ENCODE data around the gene RICTOR. TPM values are rescaled to one million over a fixed set of nuclear protein-coding genes. Genes with fewer than 3 reads are reported as not detected.

Gene RICTOR
- total and polyA plus RNA-seq, 4 experiments from 2014 or later: 6.7 to 94.9 (median 51.8) TPM

GRCh38 chr5:38911933-38912332 lies 162.3 kb downstream of the RICTOR start:
- CTCF ChIA-PET (ENCODE audit: partially characterized antibody): interaction anchor here (1.7 kb wide), 1 partner anchor 10 kb away, joined by 7 read pairs; no protein-coding TSS in a partner anchor

DNA sequence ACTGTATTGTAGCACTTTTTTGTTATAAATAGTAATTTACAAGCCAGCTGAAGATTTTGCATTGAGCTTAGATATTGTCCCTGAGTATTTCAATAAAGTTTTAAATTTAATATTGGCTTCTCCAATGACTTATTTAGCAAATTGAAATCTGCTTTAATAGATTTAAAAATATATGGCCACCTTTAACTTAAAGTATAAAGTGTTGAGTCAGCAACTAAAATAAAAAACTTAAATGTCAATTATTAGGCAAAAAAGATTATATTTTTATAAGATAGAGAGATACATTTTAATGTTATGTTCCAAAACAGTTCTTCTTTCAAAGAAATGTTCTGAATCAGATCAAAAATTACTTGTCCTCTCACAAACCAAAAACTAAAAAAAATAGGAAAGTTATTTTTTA lies 167.7 kb downstream of the RICTOR start:
- H3K27me3 ChIP-seq (ENCODE audit: insufficient read depth, low read length): peaks cover 5% of the 10 kb centered on the region
- no peaks in the 10 kb centered on the region for H3K9me3 ChIP-seq (ENCODE audit: control insufficient read depth in 1 of 2, low read length in 2 of 2)
- Mint-ChIP-seq H3K4me1 (no peaks in the 10 kb centered on the region), H3K9me3 (peaks cover 6 to 20% (median 14%) of the 10 kb centered on the region in 8 donors), H3K36me3 (no peaks in the 10 kb centered on the region), H3K27ac (no peak overlapping the region), H3K27me3 (peaks cover 18 to 36% of the 10 kb centered on the region in 2 donors), H3K4me3 (no peak overlapping the region)
- no peak overlapping the region for H3K4me3 ChIP-seq (ENCODE audit: low read length in 2 of 2)
- intact Hi-C loops (cut with micrococcal nuclease): no loop called here
- CTCF ChIA-PET (ENCODE audit: partially characterized antibody): no interaction called here
- no peaks in the 10 kb centered on the region for H3K4me1 ChIP-seq (ENCODE audit: insufficient read depth, low read length)
- no peak for DNase-seq
- POLR2A ChIA-PET (ENCODE audit: partially characterized antibody): no interaction called here
- no peak overlapping the region for H3K27ac ChIP-seq (ENCODE audit: low read depth, low read length)
- H3K36me3 ChIP-seq (ENCODE audit: insufficient read depth, low read length): no peaks in the 10 kb centered on the region

More at GRCh38 chr5:38911933-38912332, 162.3 kb downstream of the RICTOR start:
- DNase-seq: no peak
- H3K4me1 Mint-ChIP-seq: no peaks in the 10 kb centered on the region
- no peak overlapping the region for H3K4me3 ChIP-seq (ENCODE audit: low read length in 2 of 2)
- peaks cover 14 to 29% of the 10 kb centered on the region in 2 donors for H3K27me3 Mint-ChIP-seq
- H3K27ac Mint-ChIP-seq: no peak overlapping the region
- no peaks in the 10 kb centered on the region for H3K9me3 ChIP-seq (ENCODE audit: control insufficient read depth in 1 of 2, low read length in 2 of 2)
- H3K4me3 Mint-ChIP-seq: no peak overlapping the region
- H3K9me3 Mint-ChIP-seq: peaks cover 6 to 16% (median 8%) of the 10 kb centered on the region in 8 donors
- no peaks in the 10 kb centered on the region for H3K36me3 ChIP-seq (ENCODE audit: insufficient read depth, low read length)
- H3K27me3 ChIP-seq (ENCODE audit: insufficient read depth, low read length): peaks cover 5% of the 10 kb centered on the region
- POLR2A ChIA-PET (ENCODE audit: partially characterized antibody): no interaction called here
- no peaks in the 10 kb centered on the region for H3K36me3 Mint-ChIP-seq
- no peaks in the 10 kb centered on the region for H3K4me1 ChIP-seq (ENCODE audit: insufficient read depth, low read length)
- H3K27ac ChIP-seq (ENCODE audit: low read depth, low read length): no peak overlapping the region
- intact Hi-C loops (cut with micrococcal nuclease): no loop called here

GRCh38 chr5:38905516-38905915 lies 168.7 kb downstream of the RICTOR start:
- H3K27ac ChIP-seq (ENCODE audit: low read depth, low read length): no peak overlapping the region
- no peaks in the 10 kb centered on the region for H3K36me3 ChIP-seq (ENCODE audit: insufficient read depth, low read length)
- no peaks in the 10 kb centered on the region for H3K36me3 Mint-ChIP-seq
- ChIA-PET CTCF (ENCODE audit: partially characterized antibody) (no interaction called here), POLR2A (ENCODE audit: partially characterized antibody) (no interaction called here)
- H3K4me1 Mint-ChIP-seq: no peaks in the 10 kb centered on the region
- no peak overlapping the region for H3K4me3 Mint-ChIP-seq
- no peaks in the 10 kb centered on the region for H3K9me3 ChIP-seq (ENCODE audit: control insufficient read depth in 1 of 2, low read length in 2 of 2)
- no peaks in the 10 kb centered on the region for H3K4me1 ChIP-seq (ENCODE audit: insufficient read depth, low read length)
- intact Hi-C loops (cut with micrococcal nuclease): no loop called here
- peaks cover 17 to 34% of the 10 kb centered on the region in 2 donors for H3K27me3 Mint-ChIP-seq
- no peak overlapping the region for H3K27ac Mint-ChIP-seq
- no peak overlapping the region for H3K4me3 ChIP-seq (ENCODE audit: low read length in 2 of 2)
- peaks cover 6 to 20% (median 14%) of the 10 kb centered on the region in 8 donors for H3K9me3 Mint-ChIP-seq
- no peak for DNase-seq
- peaks cover 5% of the 10 kb centered on the region for H3K27me3 ChIP-seq (ENCODE audit: insufficient read depth, low read length)

DNA sequence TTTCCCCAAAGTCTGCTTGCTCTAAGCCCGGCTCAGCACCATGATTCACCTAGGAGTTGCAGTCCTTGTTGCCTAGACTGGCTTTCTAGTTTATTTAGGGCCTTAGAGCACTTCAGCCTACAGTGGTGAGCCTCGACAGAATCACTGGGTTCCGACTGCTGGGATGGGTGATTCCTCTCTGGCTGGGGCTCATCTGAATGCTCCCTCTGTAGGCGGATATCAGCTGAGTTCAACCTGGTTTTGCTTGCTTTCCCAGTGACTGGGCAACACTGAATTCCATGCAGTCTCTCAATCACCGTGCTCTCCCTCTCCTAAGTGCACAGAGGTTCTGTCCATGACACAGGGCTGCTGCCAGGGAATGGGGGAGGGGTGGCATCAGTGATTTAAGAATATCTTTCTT lies 174.3 kb downstream of the RICTOR start:
- Mint-ChIP-seq H3K27ac (no peak overlapping the region), H3K4me1 (no peaks in the 10 kb centered on the region), H3K9me3 (peaks cover 3 to 39% (median 19%) of the 10 kb centered on the region in 8 donors), H3K27me3 (peaks cover 9 to 16% of the 10 kb centered on the region in 2 donors), H3K36me3 (no peaks in the 10 kb centered on the region), H3K4me3 (no peak overlapping the region)
- DNase-seq: no peak
- no peaks in the 10 kb centered on the region for H3K36me3 ChIP-seq (ENCODE audit: insufficient read depth, low read length)
- no peaks in the 10 kb centered on the region for H3K4me1 ChIP-seq (ENCODE audit: insufficient read depth, low read length)
- H3K9me3 ChIP-seq (ENCODE audit: control insufficient read depth in 1 of 2, low read length in 2 of 2): no peaks in the 10 kb centered on the region
- no peak overlapping the region for H3K27ac ChIP-seq (ENCODE audit: low read depth, low read length)
- H3K4me3 ChIP-seq (ENCODE audit: low read length in 2 of 2): no peak overlapping the region
- H3K27me3 ChIP-seq (ENCODE audit: insufficient read depth, low read length): no peaks in the 10 kb centered on the region
- ChIA-PET POLR2A (ENCODE audit: partially characterized antibody) (no interaction called here), CTCF (ENCODE audit: partially characterized antibody) (no interaction called here)
- intact Hi-C loops (cut with micrococcal nuclease): no loop called here

- Histone ChIP-seq H3K27ac (ENCODE audit: low read depth, low read length) (no peak overlapping the region), H3K27me3 (ENCODE audit: insufficient read depth, low read length) (no peaks in the 10 kb centered on the region), H3K36me3 (ENCODE audit: insufficient read depth, low read length) (no peaks in the 10 kb centered on the region), H3K9me3 (ENCODE audit: control insufficient read depth in 1 of 2, low read length in 2 of 2) (no peaks in the 10 kb centered on the region), H3K4me1 (ENCODE audit: insufficient read depth, low read length) (no peaks in the 10 kb centered on the region), H3K4me3 (ENCODE audit: low read length in 2 of 2) (no peak overlapping the region)
- peaks cover 9 to 46% (median 29%) of the 10 kb centered on the region in 8 donors for H3K9me3 Mint-ChIP-seq
- H3K4me3 Mint-ChIP-seq: no peak overlapping the region
- H3K27me3 Mint-ChIP-seq: peaks cover 7 to 11% of the 10 kb centered on the region in 2 donors
- CTCF ChIA-PET (ENCODE audit: partially characterized antibody): no interaction called here
- no peaks in the 10 kb centered on the region for H3K36me3 Mint-ChIP-seq
- POLR2A ChIA-PET (ENCODE audit: partially characterized antibody): no interaction called here
- H3K27ac Mint-ChIP-seq: no peak overlapping the region
- no peak for DNase-seq
- intact Hi-C loops (cut with micrococcal nuclease): no loop called here
- H3K4me1 Mint-ChIP-seq: no peaks in the 10 kb centered on the region
Observed at GRCh38 chr5:38896760-38897159, 177.4 kb downstream of the RICTOR start.

- Histone ChIP-seq H3K27me3 (ENCODE audit: insufficient read depth, low read length) (peaks cover 5% of the 10 kb centered on the region), H3K27ac (ENCODE audit: low read depth, low read length) (no peak overlapping the region), H3K36me3 (ENCODE audit: insufficient read depth, low read length) (no peaks in the 10 kb centered on the region), H3K9me3 (ENCODE audit: control insufficient read depth in 1 of 2, low read length in 2 of 2) (no peaks in the 10 kb centered on the region), H3K4me3 (ENCODE audit: low read length in 2 of 2) (no peak overlapping the region), H3K4me1 (ENCODE audit: insufficient read depth, low read length) (no peaks in the 10 kb centered on the region)
- POLR2A ChIA-PET (ENCODE audit: partially characterized antibody): no interaction called here
- H3K4me3 Mint-ChIP-seq: no peak overlapping the region
- no peaks in the 10 kb centered on the region for H3K4me1 Mint-ChIP-seq
- peaks cover 7 to 43% (median 25%) of the 10 kb centered on the region in 8 donors for H3K9me3 Mint-ChIP-seq
- no peak for DNase-seq
- CTCF ChIA-PET (ENCODE audit: partially characterized antibody): interaction anchor here (0.9 kb wide), 1 partner anchor 29 kb away, joined by 4 read pairs; no protein-coding TSS in a partner anchor
- intact Hi-C loops (cut with micrococcal nuclease): no loop called here
- peaks cover 12 to 14% of the 10 kb centered on the region in 2 donors for H3K27me3 Mint-ChIP-seq
- no peaks in the 10 kb centered on the region for H3K36me3 Mint-ChIP-seq
- H3K27ac Mint-ChIP-seq: no peak overlapping the region
Observed at GRCh38 chr5:38892363-38892762, 181.8 kb downstream of the RICTOR start.

DNA sequence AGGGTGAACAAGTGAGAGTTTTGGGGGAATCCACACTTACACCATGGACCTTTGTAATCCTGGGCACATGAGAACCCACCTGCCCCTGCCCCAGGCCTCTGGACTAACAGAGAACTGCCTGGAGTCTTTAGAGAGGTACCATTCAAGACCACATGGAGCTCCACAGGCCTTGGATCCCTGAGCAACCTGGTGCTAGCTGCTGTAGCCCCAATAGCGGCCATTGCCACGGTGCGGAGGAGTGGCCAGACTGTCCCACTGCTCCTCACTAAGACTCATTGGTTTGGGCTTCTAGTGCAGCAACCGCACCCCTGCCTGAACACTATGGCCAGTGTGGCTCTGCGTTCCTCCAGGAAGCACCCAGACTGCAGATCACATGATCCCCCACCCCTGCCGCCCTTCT lies 182.6 kb downstream of the RICTOR start:
- Histone ChIP-seq H3K4me1 (ENCODE audit: insufficient read depth, low read length) (no peaks in the 10 kb centered on the region), H3K9me3 (ENCODE audit: control insufficient read depth in 1 of 2, low read length in 2 of 2) (no peaks in the 10 kb centered on the region), H3K27ac (ENCODE audit: low read depth, low read length) (no peak overlapping the region), H3K27me3 (ENCODE audit: insufficient read depth, low read length) (peaks cover 5% of the 10 kb centered on the region), H3K36me3 (ENCODE audit: insufficient read depth, low read length) (no peaks in the 10 kb centered on the region), H3K4me3 (ENCODE audit: low read length in 2 of 2) (no peak overlapping the region)
- ChIA-PET POLR2A (ENCODE audit: partially characterized antibody) (no interaction called here), CTCF (ENCODE audit: partially characterized antibody) (no interaction called here)
- intact Hi-C loops (cut with micrococcal nuclease): no loop called here
- no peak for DNase-seq
- no peaks in the 10 kb centered on the region for H3K36me3 Mint-ChIP-seq
- H3K9me3 Mint-ChIP-seq: peaks cover 7 to 35% (median 21%) of the 10 kb centered on the region in 8 donors
- peaks cover 12 to 15% of the 10 kb centered on the region in 2 donors for H3K27me3 Mint-ChIP-seq
- H3K4me1 Mint-ChIP-seq: no peaks in the 10 kb centered on the region
- H3K27ac Mint-ChIP-seq: no peak overlapping the region
- H3K4me3 Mint-ChIP-seq: no peak overlapping the region

GRCh38 chr5:38889424-38889823 lies 184.8 kb downstream of the RICTOR start:
- Mint-ChIP-seq H3K36me3 (no peaks in the 10 kb centered on the region), H3K27ac (no peak overlapping the region), H3K4me1 (no peaks in the 10 kb centered on the region), H3K4me3 (no peak overlapping the region), H3K9me3 (peaks cover 3 to 15% (median 9%) of the 10 kb centered on the region in 8 donors), H3K27me3 (peaks cover 9 to 14% of the 10 kb centered on the region in 2 donors)
- CTCF ChIA-PET (ENCODE audit: partially characterized antibody): no interaction called here
- Histone ChIP-seq H3K27ac (ENCODE audit: low read depth, low read length) (no peak overlapping the region), H3K9me3 (ENCODE audit: control insufficient read depth in 1 of 2, low read length in 2 of 2) (no peaks in the 10 kb centered on the region), H3K4me3 (ENCODE audit: low read length in 2 of 2) (no peak overlapping the region), H3K4me1 (ENCODE audit: insufficient read depth, low read length) (no peaks in the 10 kb centered on the region), H3K36me3 (ENCODE audit: insufficient read depth, low read length) (no peaks in the 10 kb centered on the region), H3K27me3 (ENCODE audit: insufficient read depth, low read length) (peaks cover 5% of the 10 kb centered on the region)
- POLR2A ChIA-PET (ENCODE audit: partially characterized antibody): no interaction called here
- DNase-seq: no peak
- intact Hi-C loops (cut with micrococcal nuclease): no loop called here

Measured in CD4-positive, alpha-beta memory T cell (primary cell).